ENCODE results near the gene GP2.

GRCh38 chr16:20320178-20320577 lies 7.1 kb downstream of the GP2 start:
- TF ChIP-seq CTCF (IDR thresholded peaks at IDR 0.05): no peak
- no peak for TF ChIP-seq POLR2A (IDR thresholded peaks at IDR 0.05)
